UCSD-AML1 (cell line): ENCODE measurements around the gene ITPRIPL2.
A peak's percentile ranks its signal among the peaks of the same experiment; 100 is the strongest.

Source experiments
- DNase-seq: peaks from one replicate; lab custom pipeline; 2025; ENCODE audit not compliant: unreplicated experiment; lab: John Stamatoyannopoulos, UW

ITPRIPL2 gene

DNA sequence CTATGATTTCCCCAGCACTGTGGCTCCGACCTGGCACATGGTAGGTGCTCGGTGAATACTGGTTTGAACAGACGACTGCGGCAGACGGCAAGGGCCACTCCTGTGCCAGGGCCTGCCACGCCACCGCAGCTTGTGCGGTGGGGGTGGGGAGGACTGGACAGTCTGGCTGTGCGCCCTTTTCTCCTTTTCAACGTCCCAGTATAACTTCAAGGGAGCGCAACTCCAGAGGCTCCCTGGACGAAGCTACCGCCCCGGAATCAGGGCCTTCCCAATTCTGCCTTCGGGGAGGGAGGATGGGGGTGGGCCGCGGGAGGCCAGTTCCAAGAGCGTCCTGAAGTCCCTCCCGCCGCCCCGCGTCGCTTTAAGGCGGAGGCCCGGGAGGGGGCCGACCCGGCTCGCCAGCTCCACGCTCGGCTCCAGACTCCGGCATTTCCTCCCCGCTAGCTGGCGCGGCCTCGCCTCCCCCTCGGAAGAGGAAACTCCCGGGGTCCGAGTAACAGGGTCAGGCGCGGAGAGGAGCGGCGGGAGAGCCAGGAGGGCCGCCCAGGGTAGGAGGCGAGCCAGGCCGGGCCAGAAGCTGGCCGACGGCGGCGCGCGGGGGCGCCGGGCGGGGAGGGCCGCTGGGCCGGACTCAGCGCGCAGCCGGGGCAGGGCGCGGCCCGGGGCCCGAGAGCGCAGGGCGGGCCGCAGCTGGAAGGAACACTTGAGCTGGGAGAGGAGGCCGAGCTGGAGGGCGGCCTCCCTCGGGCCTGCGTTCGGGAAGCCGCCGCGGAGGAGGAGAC is at the start of gene ITPRIPL2:
Gene ITPRIPL2 (plus strand): TSS at position 388 of the 782 bp plus-strand sequence. CDS start 498 bp downstream, outside the sequence.
- peak; percentile 85 for DNase-seq

DNA sequence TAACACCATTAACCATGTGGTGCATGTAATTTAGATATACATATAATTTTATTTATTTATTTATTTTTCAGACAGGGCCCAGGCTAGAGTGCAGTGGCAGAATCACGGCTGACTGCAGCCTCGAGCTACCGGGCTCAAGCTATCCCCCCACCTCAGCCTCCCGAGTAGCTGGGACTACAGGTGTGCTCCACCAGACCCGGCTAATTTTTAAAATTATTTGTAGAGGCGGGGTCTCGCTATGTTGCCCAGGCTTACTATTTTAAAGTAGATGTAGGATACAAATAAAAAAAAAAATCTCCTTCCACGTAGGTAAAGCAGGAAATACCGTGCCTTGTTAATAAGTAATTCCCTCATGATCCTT is 46.8 kb upstream of the ITPRIPL2 start:
- no peak for DNase-seq

- peak; percentile 95 for DNase-seq
These were observed 46.2 kb upstream of the ITPRIPL2 start, which contains the start of gene COQ7 for GRCh38 chr16:19067349-19068236. COQ7 (plus strand) TSS chr16:19067614; CDS start chr16:19067665, 51 bp downstream.

DNA sequence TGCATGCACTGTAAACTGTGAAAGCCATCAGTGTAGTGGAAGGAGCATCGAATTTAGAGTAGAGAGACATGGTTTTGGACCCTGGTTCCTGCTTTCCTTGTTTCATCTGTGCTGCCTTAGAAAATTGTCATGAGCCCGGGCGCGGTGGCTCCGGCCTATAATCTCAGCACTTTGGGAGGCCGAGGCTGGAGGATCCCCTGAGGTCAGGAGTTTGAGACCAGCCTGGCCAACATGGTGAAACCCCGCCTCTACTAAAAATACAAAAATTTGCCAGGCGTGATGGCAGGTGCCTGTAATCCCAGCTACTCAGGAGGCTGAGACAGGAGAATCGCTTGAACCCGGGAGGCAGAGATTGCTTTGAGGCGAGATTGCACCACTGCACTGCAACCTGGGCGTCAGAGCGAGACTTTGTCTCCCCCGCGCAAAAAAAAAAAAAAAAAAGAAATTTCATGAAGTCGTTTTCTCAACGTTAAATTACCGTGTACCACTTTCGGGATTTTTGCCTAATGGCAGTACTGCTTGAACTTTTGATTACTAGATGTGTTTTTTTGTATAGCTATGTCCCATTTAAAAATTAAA is 45.4 kb upstream of the ITPRIPL2 start:
- no peak for DNase-seq

DNA sequence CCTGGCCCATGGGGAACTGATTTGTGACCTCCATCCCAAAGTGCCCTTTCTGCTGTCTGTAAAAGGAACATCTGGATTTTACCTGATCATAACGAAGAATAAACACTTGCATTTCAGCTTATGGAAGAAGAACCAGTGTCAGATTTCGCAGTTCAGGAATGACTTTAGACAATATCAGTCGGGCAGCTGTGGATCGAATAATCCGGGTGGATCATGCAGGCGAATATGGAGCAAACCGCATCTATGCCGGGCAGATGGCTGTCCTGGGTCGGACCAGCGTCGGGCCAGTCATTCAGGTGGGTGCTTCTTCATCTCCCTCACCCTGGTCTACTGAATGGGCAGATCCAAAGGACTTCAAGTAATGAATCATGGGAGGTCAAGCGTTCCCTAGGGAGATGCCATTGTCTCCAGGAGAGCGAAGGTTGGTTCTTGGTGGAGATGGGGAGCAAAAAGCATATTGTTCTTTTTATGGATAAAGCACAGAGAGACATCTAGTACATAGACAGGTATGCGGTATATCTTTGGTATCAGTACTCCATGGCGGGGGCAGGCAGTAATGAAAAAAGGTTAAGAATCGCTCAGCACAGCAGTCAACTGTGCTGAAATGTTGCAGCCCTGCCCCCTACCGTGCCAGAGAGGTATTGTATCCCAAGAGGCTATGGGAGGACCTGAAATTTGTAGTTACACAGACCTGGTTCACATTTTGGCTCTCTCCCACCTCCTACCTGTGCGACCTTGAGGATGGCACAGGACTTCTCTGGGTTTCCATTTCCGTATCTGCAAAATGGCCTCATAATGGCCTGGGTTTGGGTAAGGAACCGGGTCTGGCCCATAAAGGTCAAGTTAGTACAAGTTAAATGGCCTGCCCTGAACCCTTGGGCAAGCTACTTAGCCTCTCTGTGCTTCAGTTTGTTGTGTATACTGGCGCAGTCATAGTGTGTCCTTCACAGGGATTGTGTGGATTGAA is 41.7 kb upstream of the ITPRIPL2 start:
- peak; percentile 57 for DNase-seq

- DNase-seq: no peak
These were observed 40.4 kb upstream of the ITPRIPL2 start for GRCh38 chr16:19073344-19073743.

DNA sequence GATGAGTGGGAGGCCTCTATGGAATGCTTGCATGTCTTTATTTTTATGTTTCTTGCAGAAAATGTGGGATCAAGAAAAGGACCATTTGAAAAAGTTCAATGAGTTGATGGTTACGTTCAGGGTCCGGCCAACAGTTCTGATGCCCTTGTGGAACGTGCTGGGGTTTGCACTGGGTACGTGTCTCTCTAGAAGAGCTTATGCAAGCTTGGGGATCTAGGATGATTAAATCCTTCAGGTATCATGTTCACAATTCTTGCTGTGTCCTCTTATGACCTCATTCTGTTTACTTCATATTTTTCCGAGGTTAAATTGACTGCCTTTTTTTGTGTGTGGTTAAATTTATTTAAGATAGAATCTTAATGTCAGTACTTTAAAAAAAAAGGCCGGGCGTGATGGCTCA is 39.9 kb upstream of the ITPRIPL2 start:
- no peak for DNase-seq

DNA sequence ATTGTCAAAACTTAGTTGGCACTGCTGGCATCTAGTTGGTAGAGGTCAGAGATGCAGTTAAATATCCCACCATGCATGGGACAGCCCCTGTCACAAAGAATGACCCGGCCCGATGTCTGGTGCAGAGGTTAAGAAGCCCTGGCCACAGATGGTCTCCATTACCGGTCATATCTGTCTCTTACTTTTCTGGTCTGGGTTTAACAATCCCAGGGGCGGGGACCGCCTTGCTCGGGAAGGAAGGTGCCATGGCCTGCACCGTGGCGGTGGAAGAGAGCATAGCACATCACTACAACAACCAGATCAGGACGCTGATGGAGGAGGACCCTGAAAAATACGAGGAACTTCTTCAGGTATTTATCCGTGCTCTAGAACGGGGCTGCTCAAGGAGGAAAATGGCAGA is 38.3 kb upstream of the ITPRIPL2 start:
- DNase-seq: no peak

- no peak for DNase-seq
These were observed 35.9 kb upstream of the ITPRIPL2 start for GRCh38 chr16:19077879-19078278.

GRCh38 chr16:19083670-19084069 is 30.1 kb upstream of the ITPRIPL2 start:
- DNase-seq: no peak

- DNase-seq: no peak
These were observed 29.6 kb upstream of the ITPRIPL2 start for GRCh38 chr16:19084139-19084538.

DNA sequence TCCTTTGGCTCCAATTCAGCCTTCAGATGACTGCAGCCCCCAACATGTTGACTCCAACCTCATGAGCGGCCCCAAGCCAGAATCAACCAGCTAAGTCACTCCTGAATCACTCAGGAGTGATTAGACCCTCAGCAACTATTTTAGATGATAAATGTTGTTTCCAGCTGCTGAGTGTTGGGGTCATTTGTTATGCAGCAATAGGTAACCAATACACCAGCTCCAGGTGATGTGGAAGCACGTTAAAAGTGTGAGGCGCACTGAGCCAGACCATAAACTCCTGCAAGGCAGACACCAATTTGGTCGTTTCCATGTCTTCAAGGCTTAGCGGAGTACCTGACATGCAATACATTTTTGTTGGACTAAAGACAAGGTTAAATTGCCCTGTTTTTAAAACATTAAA is 28.9 kb upstream of the ITPRIPL2 start:
- DNase-seq: no peak

DNA sequence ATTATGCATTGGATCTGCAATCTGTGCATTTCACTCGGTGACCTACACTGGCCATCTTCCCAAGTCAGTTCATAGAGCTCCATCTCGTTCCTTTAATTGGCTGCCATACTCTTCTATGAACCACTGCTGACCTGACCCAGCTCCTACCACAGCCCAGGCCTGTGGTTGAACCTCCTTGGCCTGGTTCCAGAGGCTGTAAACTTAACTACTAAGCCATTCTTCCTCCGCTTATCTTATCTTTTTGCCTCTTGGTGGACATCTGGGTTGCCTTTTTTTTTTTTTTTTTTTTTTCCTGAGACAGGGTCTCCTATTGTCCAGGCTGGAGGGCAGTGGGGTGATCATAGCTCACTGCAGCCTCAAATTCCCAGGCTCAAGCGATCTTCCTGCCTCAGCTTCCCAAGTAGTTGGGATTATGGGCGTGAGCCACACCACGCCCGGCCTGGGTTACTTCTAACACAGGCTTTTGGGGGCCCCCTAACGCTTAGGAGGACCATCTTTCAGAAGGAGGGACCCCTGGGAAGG is 28.0 kb upstream of the ITPRIPL2 start:
- DNase-seq: no peak

DNA sequence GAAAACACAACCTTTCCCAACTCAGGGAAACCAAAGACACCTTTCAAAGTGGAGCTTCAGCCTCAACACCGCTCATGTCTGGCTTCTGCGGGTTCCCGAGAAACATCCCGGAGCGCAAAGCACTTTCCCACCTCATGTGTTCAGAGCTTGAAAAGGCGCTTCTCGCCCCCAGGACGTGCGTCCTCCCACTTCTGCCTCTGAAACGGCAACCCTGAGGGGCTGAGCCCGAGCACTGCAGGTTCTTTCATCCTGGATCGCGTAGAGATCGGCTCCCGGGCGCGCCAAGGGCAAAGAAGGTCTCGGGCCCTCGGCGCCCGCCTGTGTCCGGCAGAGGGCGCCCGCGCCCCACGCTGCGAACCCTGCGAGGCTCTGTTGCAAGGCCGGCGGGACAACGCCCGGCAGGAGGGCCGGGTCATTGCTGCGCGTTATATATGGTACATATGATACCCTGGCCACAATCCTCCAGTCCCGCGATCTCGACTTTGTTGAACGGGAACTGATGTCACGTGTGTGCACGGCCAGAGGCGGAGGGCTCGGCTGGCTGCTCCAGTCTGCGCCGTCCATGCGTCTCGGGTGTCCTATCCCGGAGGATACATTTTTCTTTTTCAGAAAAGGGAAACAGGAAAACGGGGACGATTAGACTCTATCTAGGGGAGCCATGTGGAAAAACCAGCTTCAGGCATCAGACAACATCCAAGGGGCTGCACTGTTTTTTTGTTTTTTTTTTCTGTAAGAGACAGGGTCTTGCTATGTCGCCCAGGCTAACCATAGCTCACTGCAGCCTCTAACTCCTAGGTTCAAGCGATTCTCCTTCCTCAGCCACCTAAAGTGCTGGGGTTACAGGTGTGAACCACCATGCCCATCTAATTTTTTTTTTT is 27.2 kb upstream of the ITPRIPL2 start:
- DNase-seq: peak; percentile 92

GRCh38 chr16:19088341-19088916 is 25.3 kb upstream of the ITPRIPL2 start:
- no peak for DNase-seq

DNA sequence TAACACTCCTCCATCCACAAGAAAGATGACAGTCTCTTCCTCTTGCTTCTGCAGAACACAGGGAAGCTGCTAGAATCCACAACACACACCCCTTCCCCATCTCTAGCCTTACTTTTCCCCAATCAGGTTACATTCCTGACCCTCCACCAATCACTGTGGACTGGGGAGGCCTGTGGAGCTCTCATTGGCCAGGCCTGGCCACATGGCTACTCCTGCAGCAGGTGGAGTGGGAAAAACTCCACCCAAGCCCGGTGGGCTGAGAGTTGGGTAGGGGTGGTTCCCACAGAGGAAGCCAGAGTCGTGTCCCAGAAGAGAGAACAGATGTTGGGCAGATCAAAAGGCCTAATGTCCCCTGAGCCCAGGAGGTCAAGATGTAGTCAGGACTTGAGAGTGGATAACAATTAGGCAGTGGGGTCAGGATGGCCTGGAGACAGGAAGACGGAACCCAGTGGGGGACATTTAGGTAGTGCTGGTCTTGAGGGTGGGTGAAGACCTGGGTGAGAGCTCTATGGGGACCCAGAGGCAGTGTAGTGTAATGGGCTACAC is 24.3 kb upstream of the ITPRIPL2 start:
- no peak for DNase-seq

DNA sequence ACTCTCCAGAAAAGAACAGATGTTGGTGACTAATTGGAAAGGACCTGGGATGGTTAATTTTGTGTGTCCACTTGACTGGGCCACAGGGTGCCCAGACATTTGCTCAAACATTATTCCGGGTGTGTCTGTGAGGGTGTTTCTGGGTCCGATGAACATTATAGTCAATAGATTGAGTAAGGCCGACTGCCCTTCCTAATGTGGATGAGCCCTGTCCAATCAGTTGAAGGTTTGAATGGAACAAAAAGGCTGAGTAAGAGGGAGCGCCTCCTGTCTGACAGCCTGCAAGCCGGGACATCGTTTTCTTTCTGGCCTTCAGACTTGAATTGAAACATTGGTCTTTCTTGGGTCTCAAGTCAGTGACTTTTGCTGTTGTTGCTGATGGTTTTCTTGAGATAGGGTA is 22.8 kb upstream of the ITPRIPL2 start:
- DNase-seq: no peak

DNA sequence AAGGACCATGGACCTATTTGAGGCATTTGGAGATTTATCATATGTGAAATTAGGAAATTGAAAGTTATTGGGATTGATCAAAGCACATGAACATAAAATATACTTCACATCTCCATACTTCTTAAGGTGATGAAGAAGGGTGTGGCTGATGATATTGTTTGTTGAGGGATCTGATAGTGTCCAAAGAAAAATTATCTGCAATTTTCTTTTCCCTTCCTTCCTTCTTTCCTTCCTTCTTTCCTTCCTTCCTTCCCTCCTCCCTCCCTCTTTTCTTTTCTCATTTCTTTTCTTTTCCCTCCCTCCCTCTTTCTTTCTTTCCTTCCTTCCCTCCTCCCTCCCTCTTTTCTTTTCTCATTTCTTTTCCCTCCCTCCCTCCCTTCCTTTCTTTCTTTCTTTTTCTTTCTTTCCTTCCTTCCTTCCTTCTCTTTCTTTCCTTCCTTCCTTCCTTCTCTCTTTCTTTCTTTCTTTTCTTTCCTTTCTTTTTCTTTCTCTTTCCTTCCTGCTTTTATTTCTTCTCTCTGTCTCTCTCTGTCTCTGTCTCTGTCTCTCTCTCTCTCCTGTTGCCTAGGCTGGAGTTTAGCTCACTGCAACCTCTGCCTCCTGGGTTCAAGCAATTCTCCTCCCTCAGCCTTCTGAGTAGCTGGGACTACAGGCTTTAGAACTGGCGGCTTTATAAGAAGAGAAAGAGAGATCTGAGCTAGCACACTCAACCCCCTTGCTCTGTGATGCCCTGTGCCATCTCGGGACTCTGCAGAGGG is 20.9 kb upstream of the ITPRIPL2 start:
- DNase-seq: no peak
